ENCODE results near the gene DGKI.

The DGKI gene

DNA sequence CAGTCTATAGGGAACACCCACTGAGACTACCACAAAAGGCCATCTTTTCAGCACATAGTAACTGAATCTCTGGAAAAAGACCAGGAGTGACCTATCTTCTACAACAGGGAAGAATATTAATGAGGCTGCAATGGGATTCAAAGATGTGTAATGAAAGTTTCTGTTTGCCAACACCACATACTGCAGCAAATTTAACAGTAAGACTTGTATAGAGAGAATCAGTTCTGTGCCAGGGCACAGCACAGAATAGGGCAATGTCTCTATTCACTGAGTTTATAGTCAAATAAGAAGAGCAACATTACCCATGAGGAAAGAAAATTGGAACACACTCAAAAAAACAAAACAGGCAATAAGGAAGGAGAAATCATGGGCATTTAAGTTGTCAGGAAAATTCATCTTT lies 411.8 kb downstream of the DGKI start:
- TF ChIP-seq CTBP1 (IDR thresholded peaks at IDR 0.05; ENCODE audit: borderline replicate concordance) (no peak), PKNOX1 (IDR thresholded peaks at IDR 0.05) (no peak), SP1 (IDR thresholded peaks at IDR 0.05) (no peak), ARNT (IDR thresholded peaks at IDR 0.05) (no peak), FOXA1 (IDR thresholded peaks at IDR 0.05) (no peak), TARDBP (IDR thresholded peaks at IDR 0.05) (no peak), ELF4 (IDR thresholded peaks at IDR 0.05) (no peak), BHLHE40 (IDR thresholded peaks at IDR 0.05; ENCODE audit: borderline replicate concordance) (no peak), SUZ12 (IDR thresholded peaks at IDR 0.05) (no peak), HDGF (IDR thresholded peaks at IDR 0.05; ENCODE audit: borderline replicate concordance) (no peak), ZNF384 (IDR thresholded peaks at IDR 0.05) (no peak), NFRKB (IDR thresholded peaks at IDR 0.05) (no peak), L3MBTL2 (conservative IDR thresholded peaks at IDR 0.05) (no peak)
- no peak for DNase-seq (ENCODE audit: extremely low spot score)
- POLR2A ChIA-PET: no interaction called here
- CTCF ChIA-PET: no interaction called here

- no peak for DNase-seq (ENCODE audit: extremely low spot score)
- CTCF ChIA-PET: no interaction called here
- TF ChIP-seq ARNT (IDR thresholded peaks at IDR 0.05) (no peak), BHLHE40 (IDR thresholded peaks at IDR 0.05; ENCODE audit: borderline replicate concordance) (no peak), LEF1 (IDR thresholded peaks at IDR 0.05; ENCODE audit: borderline replicate concordance) (no peak), PKNOX1 (IDR thresholded peaks at IDR 0.05) (no peak), HDGF (IDR thresholded peaks at IDR 0.05; ENCODE audit: borderline replicate concordance) (no peak), SUZ12 (IDR thresholded peaks at IDR 0.05) (no peak), FOXA1 (IDR thresholded peaks at IDR 0.05) (no peak)
- POLR2A ChIA-PET: no interaction called here
Measured at GRCh38 chr7:137434530-137434929, 412.2 kb downstream of the DGKI start.

DNA sequence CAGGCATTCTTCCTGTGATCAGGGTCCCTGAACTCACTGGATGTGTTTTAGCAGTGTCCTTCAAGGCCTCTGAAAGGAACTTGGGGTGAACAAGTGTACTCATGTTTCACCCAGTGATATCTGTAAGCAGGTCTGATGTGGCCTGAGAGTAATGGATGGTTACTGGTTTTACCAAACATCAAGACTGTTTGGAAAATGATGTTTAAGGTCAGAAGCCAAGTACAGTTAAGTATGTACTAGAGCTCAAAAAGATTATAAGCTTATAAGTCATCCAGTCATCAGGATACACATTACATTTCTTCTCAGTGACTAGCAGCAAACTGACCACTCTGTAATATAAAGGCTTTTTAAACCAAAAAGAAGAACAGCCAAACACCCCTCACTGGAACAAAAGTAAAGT lies 423.5 kb downstream of the DGKI start:
- TF ChIP-seq SUZ12 (IDR thresholded peaks at IDR 0.05): no peak
- DNase-seq (ENCODE audit: extremely low spot score): no peak
- ChIA-PET CTCF (no interaction called here), POLR2A (no interaction called here)

DNA sequence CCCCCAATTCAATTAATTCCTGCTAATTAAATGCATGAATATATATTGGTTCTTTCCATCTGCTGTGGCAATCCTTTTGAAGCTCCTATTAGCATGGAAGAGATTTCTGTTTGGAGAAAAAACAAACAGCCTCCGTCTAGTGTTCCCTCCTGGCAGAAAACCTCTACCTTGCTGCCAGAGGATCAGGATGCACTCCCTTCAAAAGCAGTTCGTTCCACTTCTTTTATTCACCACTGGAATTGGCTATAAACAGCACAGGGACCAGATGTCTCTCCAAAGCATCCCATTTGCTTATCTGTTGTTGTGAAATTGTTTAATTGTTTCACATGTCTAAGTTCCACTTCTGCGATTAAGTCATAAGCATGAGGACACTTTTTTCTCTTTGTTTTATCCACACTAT lies 425.4 kb downstream of the DGKI start:
- ChIA-PET CTCF (no interaction called here), POLR2A (no interaction called here)
- no peak for DNase-seq (ENCODE audit: extremely low spot score)
- TF ChIP-seq LEF1 (IDR thresholded peaks at IDR 0.05; ENCODE audit: borderline replicate concordance) (no peak), FOXA1 (IDR thresholded peaks at IDR 0.05) (no peak), ELF4 (IDR thresholded peaks at IDR 0.05) (no peak), SP1 (IDR thresholded peaks at IDR 0.05) (no peak), TARDBP (IDR thresholded peaks at IDR 0.05) (no peak), FOXK2 (IDR thresholded peaks at IDR 0.05) (no peak), PKNOX1 (IDR thresholded peaks at IDR 0.05) (no peak), CTBP1 (IDR thresholded peaks at IDR 0.05; ENCODE audit: borderline replicate concordance) (no peak), L3MBTL2 (conservative IDR thresholded peaks at IDR 0.05) (no peak), BHLHE40 (IDR thresholded peaks at IDR 0.05; ENCODE audit: borderline replicate concordance) (no peak), ZNF384 (IDR thresholded peaks at IDR 0.05) (no peak), FOXM1 (IDR thresholded peaks at IDR 0.05; ENCODE audit: borderline replicate concordance) (no peak), ARNT (IDR thresholded peaks at IDR 0.05) (no peak), SUZ12 (IDR thresholded peaks at IDR 0.05) (no peak), HDGF (IDR thresholded peaks at IDR 0.05; ENCODE audit: borderline replicate concordance) (no peak), NFRKB (IDR thresholded peaks at IDR 0.05) (no peak)

DNA sequence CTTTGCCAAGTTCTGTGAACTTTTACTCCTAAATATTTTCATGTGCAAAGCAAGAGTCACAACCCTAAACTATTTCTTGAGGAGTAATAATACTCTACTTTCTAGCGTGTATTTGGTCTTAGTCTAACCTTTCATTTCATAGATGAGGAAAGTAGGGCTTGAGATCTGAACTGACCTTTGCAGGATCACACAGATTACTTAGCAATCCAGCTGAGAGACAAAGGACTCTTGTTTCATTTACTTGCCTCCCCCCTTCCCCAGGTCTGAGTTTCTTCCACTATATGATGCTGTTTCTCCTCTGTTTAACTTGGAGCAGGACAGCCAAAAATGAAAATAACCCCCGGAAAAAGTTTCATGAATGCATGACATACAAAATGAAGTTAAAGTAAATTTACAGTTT lies 427.9 kb downstream of the DGKI start:
- ChIA-PET CTCF (no interaction called here), POLR2A (no interaction called here)
- DNase-seq (ENCODE audit: extremely low spot score): no peak
- TF ChIP-seq SP1 (IDR thresholded peaks at IDR 0.05) (no peak), ARNT (IDR thresholded peaks at IDR 0.05) (no peak), L3MBTL2 (conservative IDR thresholded peaks at IDR 0.05) (no peak), FOXK2 (IDR thresholded peaks at IDR 0.05) (no peak), SUZ12 (IDR thresholded peaks at IDR 0.05) (no peak), TARDBP (IDR thresholded peaks at IDR 0.05) (no peak), FOXA1 (IDR thresholded peaks at IDR 0.05) (no peak), ZNF384 (IDR thresholded peaks at IDR 0.05) (no peak), ELF4 (IDR thresholded peaks at IDR 0.05) (no peak), BHLHE40 (IDR thresholded peaks at IDR 0.05; ENCODE audit: borderline replicate concordance) (no peak), PKNOX1 (IDR thresholded peaks at IDR 0.05) (no peak), CTBP1 (IDR thresholded peaks at IDR 0.05; ENCODE audit: borderline replicate concordance) (no peak), LEF1 (IDR thresholded peaks at IDR 0.05; ENCODE audit: borderline replicate concordance) (no peak), HDGF (IDR thresholded peaks at IDR 0.05; ENCODE audit: borderline replicate concordance) (no peak), NFRKB (IDR thresholded peaks at IDR 0.05) (no peak), FOXM1 (IDR thresholded peaks at IDR 0.05; ENCODE audit: borderline replicate concordance) (no peak)

- ChIA-PET CTCF (no interaction called here), POLR2A (no interaction called here)
- DNase-seq (ENCODE audit: extremely low spot score): no peak
- TF ChIP-seq BHLHE40 (IDR thresholded peaks at IDR 0.05; ENCODE audit: borderline replicate concordance) (no peak), NFRKB (IDR thresholded peaks at IDR 0.05) (no peak), FOXM1 (IDR thresholded peaks at IDR 0.05; ENCODE audit: borderline replicate concordance) (no peak), ELF4 (IDR thresholded peaks at IDR 0.05) (no peak), ZNF384 (IDR thresholded peaks at IDR 0.05) (no peak), SUZ12 (IDR thresholded peaks at IDR 0.05) (no peak), SP1 (IDR thresholded peaks at IDR 0.05) (no peak), LEF1 (IDR thresholded peaks at IDR 0.05; ENCODE audit: borderline replicate concordance) (no peak)
Measured at GRCh38 chr7:137417464-137417863, 429.3 kb downstream of the DGKI start.
